ENCODE results near the gene SHROOM3.
"Not testable (repeated sequence)": the region's sequence is repeated elsewhere in the genome, so short reads cannot be mapped to it uniquely, and the experiment has no call there.

Gene SHROOM3

GRCh38 chr4:76434901-76435527, at the start of gene SHROOM3:
Gene SHROOM3, plus strand, starts transcription at chr4:76435229. Its CDS starts 824 bp downstream, at chr4:76436053.
- in situ Hi-C loops (cut with MboI; ENCODE audit: low sequenced_read_pairs): no loop called here

- in situ Hi-C loops (cut with MboI; ENCODE audit: low sequenced_read_pairs): no loop called here
Measured at GRCh38 chr4:76385974-76386373, 49.1 kb upstream of the SHROOM3 start.

GRCh38 chr4:76386566-76387305, 48.3 kb upstream of the SHROOM3 start:
- in situ Hi-C loops (cut with MboI; ENCODE audit: low sequenced_read_pairs): no loop called here

DNA sequence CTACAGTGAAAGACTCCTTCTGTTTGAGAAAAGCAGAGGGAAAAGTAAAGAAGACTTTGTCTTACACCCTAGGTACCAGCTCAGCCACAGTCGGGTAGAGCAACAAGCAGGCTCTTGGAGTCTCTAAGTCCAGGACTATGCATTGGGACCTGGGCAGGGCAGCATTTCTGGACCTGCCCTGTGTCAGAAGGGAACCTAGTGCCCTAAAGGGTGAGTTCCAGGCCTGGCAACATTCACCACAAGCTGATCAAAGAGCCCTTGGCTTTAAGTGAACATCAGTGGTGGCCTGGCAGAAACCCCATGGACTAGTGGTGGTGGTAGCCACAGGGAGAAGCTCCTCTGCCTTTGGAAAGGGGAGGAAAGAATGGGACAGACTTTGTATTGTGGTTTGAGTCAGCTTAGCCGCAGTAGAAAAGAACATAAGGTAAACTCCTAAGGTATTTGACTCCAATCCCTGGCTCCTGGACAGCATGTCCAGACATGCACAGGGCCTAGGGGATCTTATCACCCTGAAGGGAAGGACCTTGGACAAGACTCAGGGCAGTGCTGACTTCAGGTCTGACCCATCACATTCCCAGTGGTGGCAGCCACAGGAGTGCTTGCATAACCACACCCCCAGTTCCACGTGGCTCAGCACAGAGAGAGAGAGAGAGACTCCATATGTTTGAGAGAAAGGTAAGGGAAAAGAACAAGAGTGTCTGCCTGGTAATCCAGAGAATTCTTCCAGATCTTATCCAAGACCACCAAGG, 46.7 kb upstream of the SHROOM3 start:
- in situ Hi-C loops (cut with MboI; ENCODE audit: low sequenced_read_pairs): no loop called here

DNA sequence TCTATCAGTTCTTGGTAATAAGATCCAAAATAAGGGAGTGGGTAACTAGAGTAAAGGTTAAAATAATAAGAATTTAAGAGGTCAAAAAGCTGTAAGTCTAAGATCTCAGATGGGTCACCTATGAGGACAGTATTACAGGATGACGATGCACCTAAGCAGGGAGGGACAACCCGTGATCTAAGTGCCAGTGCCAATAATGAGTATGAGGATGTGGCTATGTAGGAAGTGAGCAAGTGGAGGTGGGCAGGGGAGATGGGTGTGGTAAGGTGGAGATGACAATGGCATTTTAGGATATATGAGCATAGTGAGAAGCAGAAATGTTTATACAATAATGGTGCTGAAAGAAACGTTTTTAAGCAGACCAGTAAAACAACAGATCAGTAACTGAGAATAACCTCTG, 33.4 kb upstream of the SHROOM3 start:
- in situ Hi-C loops (cut with MboI; ENCODE audit: low sequenced_read_pairs): no loop called here

GRCh38 chr4:76406081-76406480, 28.9 kb upstream of the SHROOM3 start:
- in situ Hi-C loops (cut with MboI; ENCODE audit: low sequenced_read_pairs): no loop called here

DNA sequence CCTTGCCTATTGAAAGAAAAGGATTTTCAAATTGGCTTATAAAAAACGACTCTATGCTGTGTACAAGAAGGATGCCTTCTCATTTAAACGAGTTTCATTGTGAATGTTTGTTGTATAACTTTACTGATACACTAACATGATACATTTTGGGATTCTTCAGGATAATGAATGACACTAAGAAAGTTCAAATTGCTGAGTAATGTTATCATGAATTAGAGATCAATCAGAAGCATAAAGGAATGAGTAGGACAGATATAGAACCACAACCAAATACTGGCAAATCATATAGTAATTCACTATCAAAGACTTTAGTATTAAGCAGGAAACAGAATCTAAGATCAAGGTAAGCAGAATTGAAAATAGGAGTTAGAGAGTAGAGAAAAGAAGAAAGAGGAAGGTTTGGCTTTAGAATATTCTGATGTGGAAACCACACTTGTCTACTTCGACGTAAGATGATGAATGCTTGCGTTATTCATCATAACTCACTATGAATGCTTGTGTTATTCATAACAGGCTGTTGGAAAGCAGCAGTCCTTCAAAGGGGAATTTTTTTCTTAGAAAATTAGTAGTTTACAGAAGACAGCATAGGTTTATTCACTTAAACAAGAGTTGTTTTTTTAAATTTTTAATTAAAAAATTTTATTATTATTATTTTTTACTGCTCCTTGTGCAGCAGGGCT, 27.4 kb upstream of the SHROOM3 start:
- in situ Hi-C loops (cut with MboI; ENCODE audit: low sequenced_read_pairs): no loop called here

DNA sequence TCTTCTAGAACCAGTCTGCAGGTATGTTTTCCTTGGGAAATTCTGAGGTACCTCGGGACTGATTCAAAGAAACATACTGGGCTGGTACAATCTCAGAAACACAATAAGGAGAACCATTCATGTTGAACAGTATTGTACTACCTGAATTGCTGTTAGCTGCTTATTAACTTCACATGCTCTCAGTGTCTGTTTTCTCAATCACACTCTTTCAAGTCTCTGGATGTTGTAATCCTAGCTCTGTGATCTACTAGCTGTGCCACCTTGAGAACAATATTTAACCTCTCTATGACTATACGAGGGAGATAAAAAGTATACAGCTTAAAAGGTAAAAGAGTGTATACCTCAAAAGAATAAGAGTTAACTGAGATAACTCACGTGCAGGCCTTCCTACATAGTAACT, 24.4 kb upstream of the SHROOM3 start:
- in situ Hi-C loops (cut with MboI; ENCODE audit: low sequenced_read_pairs): no loop called here

- in situ Hi-C loops (cut with MboI; ENCODE audit: low sequenced_read_pairs): no loop called here
Measured at GRCh38 chr4:76420188-76420761, 14.8 kb upstream of the SHROOM3 start.

- in situ Hi-C loops (cut with MboI; ENCODE audit: low sequenced_read_pairs): no loop called here
Measured at GRCh38 chr4:76420762-76421581, 14.1 kb upstream of the SHROOM3 start, which contains the start of gene CCDC158. Gene CCDC158, minus strand, starts transcription at chr4:76421141. Its CDS starts 17,934 bp downstream, at chr4:76403207.

GRCh38 chr4:76423159-76423558, 11.9 kb upstream of the SHROOM3 start:
- in situ Hi-C loops (cut with MboI; ENCODE audit: low sequenced_read_pairs): not testable (repeated sequence)

DNA sequence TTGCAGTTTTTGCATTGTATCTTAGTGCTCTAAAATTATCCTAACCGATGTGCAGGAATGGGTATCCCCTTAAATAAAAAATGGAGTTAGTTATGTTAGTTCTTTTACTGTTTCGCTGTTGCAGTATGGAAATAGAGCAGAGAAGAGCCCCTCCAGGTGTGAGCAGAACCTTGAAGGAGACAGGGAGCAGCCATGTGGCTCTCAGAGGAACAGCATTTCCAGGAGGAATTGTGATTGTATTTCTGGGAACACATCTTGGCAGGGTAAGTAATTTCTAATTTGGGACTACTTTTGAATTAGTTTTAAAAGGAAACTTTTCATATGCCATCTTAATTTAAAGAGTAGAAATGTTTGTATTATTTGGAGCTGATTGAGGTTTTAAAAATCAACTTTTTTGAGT, 8.8 kb upstream of the SHROOM3 start:
- in situ Hi-C loops (cut with MboI; ENCODE audit: low sequenced_read_pairs): no loop called here

DNA sequence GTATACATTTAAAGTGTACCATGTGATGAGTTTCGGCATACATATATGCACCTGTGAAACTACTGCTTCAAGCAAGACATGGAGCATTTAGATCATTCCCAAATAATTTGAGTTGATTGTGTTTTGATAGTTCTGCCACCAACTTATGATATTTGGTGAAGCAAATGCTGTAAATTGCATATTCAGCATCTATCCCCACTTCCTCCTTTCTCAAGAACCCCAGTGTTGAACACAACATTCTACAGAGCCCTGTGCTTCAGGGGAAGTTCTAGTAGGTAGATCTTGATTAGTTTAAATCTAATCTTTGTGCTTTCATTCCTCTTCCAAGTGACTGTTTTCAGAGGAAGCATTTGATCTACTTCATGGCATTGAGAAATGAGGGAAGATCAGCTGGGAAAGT, 5.4 kb upstream of the SHROOM3 start:
- in situ Hi-C loops (cut with MboI; ENCODE audit: low sequenced_read_pairs): no loop called here

DNA sequence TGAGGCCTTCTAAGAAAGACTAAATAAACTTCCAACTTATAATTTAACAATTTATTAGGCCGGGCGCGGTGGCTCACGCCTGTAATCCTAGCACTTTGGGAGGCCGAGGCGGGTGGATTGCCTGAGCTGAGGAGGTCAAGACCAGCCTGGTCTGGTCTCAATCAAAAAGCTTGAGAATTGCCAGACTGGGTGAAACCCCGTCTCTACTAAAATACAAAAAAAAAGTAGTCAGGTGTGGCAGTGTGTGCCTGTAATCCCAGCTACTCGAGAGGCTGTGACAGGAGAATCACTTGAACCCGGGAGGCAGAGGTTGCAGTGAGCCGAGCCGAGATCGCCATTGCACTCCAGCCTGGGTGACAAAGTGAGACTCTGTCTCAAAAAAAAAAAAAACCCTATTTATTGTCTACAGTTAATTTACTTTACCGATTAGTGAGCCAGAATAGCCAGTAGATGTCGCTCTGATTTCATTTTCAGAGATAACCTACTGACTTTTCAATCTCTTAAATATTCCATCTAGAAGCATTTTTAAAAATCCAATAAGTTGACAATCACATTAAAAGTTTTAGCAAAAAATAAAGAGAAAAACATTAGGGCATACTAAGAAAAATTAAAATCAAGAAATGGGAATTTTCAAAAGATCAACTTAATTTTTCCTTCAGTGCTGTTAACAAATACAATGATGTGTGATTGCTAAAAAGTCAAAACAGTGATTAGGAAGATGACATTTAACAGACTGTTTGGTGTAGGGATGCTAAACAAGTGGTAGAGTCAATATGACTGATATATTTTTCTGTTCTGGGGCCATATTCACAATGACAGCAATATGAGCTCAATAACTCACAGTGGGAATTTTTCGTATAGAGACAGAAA, 4.3 kb upstream of the SHROOM3 start:
- in situ Hi-C loops (cut with MboI; ENCODE audit: low sequenced_read_pairs): no loop called here

DNA sequence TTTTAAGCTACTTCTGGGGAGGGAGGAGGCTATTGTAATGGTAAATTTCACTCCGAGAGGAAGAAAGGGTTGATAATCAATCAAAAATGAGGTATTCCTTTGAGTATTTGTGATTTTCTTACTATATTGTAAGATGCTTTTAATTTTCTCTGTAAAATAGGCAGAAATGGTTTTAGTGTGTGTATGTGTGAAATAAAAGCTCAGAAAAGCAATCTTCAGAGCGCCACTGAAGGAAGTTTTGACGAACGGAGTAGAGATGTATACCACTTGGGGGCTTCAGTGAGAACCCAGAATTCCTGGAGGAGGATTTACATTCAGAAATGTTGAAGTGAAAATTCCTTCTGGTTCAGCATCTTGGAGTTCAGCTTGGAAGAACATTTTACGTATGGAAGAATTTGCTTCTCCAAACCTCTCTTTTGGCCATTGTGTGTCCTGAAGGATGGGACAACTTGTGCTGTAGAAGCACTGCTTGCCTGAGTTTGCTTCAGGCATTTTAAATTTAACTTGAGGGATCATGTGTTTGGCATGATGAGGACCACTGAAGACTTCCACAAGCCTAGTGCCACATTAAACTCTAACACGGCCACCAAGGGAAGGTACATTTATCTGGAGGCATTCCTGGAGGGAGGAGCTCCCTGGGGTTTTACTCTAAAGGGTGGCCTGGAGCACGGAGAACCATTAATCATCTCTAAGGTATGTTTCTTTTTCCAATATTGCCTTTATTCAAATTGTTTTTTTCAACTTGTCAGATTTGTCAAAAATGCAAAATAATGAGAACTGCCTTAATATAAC, 695 bp downstream of the SHROOM3 start:
- in situ Hi-C loops (cut with MboI; ENCODE audit: low sequenced_read_pairs): no loop called here

- in situ Hi-C loops (cut with MboI; ENCODE audit: low sequenced_read_pairs): no loop called here
Measured at GRCh38 chr4:76439491-76439890, 4.5 kb downstream of the SHROOM3 start.

DNA sequence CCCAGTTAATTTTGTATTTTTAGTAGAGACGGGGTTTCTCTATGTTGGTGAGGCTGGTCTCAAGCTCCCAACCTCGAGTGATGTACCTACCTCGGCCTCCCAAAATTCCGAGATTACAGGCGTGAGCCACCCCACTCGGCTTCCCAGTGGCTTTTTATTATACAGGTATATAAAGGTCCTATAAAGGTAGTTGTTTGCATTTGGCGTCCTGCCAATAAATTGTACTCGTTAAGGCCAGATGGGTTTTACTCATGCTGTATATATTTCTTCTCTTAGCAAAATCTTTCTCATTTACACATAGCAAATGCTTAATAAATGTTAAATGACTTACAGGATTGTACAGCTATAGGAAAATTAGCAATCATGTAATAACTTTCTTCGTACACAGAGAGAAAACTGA, 6.9 kb downstream of the SHROOM3 start:
- in situ Hi-C loops (cut with MboI; ENCODE audit: low sequenced_read_pairs): no loop called here

DNA sequence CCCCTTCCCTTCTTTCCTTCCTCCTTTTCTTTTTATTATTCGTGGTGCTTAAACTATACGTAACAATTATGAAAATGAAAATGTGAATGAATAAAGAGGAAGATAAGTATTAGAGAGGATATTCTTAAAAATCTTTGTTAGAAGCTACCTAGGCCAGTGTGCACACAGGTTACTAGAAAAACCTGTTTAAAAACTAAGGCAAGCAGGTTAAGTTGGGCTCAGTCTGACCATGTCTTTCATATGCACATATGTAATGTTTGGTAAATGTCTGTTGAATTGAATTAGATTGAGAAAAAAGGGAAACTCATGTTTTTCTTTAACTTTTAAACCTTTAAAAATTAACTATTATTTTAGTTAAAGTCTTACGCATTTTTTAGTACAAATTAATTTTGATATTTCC, 7.8 kb downstream of the SHROOM3 start:
- in situ Hi-C loops (cut with MboI; ENCODE audit: low sequenced_read_pairs): no loop called here
